ACHN (cell line): ENCODE measurements around the gene BBS12.
"Not testable (repeated sequence)": the region's sequence is repeated elsewhere in the genome, so short reads cannot be mapped to it uniquely, and the experiment has no call there.

Source experiments
- DNase-seq: peaks from one replicate; pipeline ENCODE4 v3.0.0-alpha.2; 2015
- in situ Hi-C: cut with HindIII; loops from 2 replicates; pipeline ENCODE4 v1.10.0; 2017; ENCODE audit warnings: low sequenced_read_pairs, low pct_ligation_motif_present, low pct_unique_long_range_greater_than_20kb

The BBS12 gene

DNA sequence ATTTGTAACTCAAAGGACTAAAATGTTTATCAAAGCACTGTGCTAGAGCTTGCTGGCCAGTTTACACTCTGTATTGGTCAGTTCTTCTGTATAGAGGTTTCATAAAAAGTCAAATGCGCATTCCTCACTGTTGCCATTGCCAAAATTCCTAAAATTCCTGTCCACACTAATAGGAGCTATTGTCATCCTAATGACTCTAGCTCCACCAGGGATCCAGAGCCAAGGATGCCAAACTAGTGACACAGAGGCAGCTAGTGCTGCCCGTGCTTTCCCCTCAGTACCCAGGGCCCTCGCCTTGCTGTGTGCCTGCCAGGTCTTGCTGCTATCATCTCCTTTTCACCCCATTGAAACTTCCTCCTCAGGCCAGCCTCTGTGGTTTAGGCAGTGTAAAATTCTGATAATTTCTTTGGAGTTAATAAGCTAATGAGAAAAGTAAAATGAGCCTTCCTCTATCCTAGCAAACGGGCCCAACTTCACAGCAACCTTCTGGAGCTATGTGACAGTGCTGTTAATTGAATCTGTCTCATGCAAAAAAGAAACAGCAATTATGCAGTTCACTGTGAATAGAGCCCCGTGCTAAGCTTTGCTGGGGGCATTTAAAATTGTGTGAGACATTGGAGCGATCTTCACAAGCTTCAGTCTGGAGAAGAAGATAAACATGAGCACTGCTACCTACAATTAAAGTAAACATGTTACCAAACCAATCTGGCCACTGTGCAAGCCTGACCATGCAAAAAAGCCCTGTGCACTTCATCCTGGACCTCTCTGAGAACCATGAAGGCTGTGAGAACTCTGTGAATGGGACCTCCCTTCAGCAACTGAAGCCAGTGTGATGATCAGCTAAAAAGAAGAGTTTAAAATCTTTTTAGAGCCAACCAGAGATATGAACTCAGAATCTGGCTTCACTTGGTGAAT is 51.1 kb downstream of the BBS12 start:
- DNase-seq = peak; percentile 96
- in situ Hi-C loops = no loop called here

DNA sequence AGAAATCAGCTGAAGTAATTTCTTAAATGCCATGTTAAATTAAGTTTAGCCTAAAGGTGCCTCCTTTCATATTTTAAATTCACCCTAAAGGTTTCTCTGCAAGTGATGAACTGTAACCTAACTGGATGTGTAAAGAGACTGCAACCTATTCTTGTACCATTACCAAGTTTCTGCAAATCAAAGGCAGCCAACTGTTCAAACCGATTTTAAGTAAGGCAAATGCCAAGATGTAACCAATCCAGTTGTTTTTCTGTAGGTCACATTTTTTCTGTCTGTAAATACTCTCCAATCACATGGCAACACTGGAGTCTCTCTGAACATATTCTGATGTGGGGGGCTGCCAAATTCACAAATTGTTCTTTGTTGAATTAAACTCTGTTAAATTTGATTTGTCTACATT is 51.8 kb downstream of the BBS12 start:
- in situ Hi-C loops = no loop called here
- DNase-seq = no peak

DNA sequence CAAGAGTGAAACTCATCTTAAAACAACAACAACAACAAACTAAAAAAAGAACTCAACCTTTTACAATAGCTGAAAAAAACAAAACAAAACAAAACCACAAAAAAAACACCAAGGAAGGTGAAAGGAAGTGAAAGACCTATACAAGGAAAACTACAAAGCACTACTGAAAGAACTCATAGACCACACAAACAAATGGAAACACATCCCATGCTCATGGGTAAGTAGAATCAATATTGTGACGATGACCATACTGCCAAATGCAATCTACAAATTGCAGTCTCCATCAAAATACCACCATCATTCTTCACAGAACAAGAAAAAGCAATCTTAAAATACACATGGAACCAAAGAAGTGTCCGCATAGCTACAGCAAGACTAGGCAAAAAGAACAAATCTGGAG is 52.6 kb downstream of the BBS12 start:
- in situ Hi-C loops = no loop called here
- DNase-seq = no peak

DNA sequence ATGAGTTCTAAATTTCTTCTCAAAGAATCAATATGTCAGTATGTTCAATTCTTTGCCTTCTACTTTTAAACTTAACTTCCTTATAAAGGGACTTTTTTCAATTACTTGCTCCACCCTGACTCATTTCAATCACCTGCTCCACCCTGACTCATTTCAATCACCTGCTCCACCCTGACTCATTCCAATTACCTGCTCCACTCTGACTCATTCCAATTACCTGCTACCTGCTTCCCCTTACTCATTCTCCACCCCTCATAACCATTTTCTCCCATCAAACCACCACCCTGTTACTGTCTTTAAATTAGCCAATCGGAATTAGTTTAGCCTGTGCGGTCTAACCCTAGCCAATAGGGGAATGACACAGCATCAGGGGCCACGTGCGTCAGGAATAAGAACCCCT is 53.8 kb downstream of the BBS12 start:
- in situ Hi-C loops, DNase-seq: not testable (repeated sequence)

GRCh38 chr4:122786920-122787319 is 54.4 kb downstream of the BBS12 start:
- DNase-seq, in situ Hi-C loops: not testable (repeated sequence)

DNA sequence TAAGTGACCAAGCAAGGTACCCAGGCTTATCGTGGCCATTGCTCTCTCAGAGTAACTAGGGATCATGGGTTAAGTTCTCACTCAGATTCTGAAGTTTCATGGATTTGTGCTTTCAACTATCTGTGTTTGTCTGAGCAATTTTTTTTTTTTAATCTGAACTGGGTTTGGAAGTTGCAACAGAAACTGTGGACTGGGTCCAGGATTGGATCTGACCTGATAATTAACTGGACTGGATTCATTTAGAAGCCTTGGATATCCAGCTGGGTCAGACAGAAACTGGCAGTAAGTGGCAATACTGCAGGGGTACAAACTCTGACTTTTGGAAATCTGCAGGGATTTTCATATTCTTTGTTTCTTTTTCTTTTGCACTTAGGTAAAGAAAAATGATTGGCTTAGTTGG is 55.4 kb downstream of the BBS12 start:
- in situ Hi-C loops = no loop called here
- no peak for DNase-seq

DNA sequence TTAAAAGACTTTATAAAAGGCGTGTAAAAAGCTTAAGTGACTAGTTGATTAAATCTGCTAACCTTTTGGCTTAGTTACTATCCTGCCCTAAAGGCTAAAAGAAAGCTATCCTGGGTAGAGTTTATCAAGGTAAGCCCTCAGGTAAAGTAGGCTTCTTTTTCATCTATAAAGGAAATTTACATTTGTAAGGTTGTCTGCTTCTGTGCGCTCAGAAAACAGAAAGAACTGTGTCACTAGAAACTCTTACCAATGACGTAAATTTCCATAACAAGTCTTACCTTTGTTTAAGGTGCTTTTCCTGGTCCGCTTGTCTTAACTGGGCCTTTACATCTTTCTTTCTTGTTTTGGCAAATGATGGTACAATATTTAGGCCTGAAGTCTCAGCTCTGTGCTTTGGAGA is 56.4 kb downstream of the BBS12 start:
- in situ Hi-C loops = no loop called here
- no peak for DNase-seq

DNA sequence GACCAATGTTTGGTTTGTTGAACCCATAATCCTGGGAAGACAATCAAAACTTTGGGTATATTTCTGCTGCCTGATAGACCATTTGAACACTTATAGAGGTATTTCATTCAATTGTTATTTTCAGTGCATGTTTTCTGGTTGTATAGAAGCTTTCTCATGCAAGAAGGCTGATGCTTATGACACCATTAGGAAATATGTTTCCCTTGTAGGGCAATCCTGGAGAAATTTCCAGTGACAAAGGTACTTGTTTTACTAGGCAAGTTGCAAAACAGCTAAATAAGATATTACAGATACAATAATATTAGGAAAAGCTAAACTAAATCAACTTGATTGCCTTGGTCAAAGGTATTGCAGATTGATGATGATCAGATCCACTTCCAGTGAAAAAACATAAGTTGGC is 61.3 kb downstream of the BBS12 start:
- DNase-seq = no peak
- in situ Hi-C loops = no loop called here
